ENCODE measurements around the gene CD9.
"Not testable (repeated sequence)": the region's sequence is repeated elsewhere in the genome, so short reads cannot be mapped to it uniquely, and the experiment has no call there.

Gene CD9

DNA sequence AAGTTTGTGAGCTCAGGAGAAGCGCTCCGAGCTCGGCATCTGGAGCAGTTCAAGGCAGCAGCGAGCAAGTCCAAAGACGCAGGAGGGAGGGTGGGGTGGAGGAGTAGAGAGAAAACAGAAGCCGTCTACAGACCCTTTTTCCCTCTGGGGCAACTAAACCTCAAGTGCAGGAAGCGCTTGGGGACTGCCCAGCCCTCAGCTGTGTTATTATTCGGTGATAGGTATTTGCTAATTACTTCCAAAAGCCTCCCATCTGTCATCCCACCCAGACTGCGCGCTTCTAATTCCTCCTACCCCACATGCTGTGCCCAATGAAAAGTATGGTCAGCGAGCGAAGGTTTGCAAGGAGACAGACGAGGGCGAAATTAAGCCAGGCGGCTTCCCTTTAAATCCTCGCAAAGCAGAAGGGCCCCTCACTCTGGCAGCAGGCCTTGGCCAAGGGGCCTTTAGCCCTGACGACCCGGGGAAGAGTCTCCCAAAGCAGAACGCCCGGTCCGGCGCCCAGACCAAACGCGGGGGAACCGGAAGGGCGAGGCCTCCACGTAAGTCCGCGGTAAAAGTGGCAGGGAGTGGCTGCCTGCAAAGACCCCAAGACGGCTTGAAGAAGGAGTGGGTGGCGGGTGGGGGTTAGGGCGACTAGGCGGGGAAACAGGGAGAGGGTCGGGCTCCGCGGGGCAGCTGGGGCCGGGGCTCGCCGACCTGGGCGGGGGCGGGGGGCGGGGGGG, 507 bp upstream of the CD9 start:
- DNase-seq, result no peak

DNA sequence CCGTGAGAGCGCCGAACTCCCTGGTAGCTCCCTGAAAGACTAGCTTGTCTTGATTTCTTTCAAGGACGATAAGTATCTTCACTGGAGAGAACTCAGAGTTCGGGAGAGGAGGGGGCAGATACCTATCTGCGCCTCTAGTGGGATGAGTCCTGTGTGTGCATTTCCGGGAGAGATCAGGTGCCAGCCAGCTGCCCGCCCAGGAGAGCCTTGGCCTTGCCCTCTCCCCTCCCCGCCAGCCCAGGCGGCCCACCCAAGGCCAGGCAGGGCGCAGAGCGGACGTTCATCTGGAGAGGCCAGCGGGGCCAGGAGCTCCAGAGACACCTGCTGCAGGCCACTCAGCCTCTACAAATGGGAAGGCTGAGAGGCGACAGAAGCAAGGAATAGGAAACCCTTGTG, 1.0 kb downstream of the CD9 start:
- DNase-seq, result no peak

DNA sequence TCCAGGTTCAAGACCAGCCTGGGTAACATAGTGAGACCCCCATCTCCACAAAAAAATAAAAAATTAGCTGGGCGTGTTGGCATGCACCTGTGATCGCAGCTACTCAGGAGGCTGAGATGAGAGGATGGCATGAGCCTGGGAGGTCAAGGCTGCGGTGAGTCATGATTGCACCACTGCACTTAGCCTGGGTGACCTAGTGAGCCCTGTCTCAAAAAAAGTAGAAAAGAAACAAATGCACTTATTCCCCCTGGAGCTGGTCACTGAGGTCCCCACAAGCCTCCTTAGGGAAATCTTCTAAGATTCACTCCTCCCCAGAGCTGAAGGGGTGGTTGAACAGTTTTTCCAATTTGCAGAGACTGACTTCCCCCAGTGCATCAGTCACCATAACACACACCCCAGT, 1.6 kb downstream of the CD9 start:
- DNase-seq, result no peak

DNA sequence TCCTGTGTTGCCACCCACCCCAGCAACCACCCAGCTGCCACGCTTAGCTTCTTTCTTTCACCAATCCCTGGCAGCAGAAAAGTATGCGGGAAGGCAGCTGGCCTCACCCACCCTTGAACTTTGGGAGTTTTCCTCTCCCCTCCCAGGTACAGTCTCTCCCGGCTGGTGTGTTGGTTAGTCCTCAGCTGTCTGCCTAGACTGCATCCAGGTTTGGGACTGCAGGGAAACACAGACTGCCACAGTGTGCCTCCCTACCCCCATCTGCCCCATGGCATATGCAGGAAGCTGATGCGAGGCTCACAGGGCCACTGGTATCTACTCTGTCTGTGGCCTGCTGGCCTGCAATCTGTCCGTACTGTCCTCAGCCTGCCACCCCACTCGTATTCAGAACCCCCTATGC, 2.1 kb downstream of the CD9 start:
- DNase-seq, result no peak

DNA sequence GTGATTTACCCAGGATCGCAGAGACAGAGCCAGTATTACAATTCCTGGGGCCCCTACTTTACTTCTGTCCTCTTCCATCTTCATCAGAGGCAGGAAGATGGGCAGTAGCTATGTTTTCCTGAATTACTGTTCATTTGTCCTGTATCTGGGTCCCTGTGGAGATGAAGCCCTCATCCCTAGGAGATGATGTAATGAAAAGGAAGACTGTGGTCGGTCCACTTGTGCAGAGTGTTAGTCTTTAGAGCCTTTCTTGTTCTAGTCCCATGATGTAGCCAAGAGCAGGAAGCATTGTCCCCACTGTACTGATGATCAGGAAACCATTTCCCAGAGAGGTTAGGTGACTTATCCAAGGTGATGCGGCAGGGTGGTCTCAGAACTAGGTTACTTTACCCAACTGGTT, 2.6 kb downstream of the CD9 start:
- no peak for DNase-seq

DNA sequence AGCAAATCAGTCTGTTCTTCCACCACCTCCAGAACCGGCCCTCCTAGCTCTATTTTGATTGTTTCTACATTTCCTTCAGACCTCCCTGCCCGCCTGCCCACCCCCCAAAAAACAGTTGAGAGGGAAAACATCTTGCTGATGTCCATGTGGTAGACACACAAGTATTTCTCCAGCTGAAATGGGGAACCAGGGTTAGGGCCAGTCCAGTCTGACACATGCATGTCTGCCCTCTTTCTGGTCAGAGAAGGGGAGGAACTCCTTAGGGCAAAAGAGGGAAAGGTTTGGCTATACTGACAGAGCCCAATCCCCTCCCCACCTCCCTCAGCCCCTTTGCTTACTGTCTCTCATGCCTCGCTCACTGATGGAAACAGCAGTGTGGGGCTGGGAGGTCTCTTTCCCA, 3.4 kb downstream of the CD9 start:
- no peak for DNase-seq

DNA sequence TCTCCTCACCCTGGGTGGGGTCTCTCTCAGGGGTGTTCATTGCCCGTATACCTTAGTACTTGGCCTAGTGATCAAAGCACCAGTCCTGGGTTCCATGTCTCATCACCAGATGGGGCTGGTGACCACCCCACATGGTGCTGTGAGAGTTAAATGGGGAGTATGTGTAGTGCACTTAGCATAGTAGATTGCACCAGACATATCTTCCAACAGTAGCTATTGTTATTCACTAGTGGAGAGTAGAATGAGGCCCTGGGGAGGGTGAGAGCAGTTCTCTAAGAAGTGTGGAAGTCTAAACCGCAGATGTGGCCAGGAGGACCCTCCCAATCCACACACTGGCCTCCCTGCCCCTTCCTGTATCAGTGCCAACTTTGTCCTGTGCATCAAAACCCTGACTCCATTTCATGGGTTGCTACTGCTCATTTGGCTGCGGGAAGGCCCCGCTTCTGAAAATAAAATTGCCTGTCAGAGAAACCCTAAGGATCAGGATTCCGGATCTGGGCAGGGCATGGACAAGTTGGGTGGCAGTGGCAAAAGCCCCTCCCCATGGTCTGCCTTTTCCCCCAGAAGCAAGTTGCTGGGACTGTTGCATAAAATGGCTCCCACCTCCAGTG, 4.4 kb downstream of the CD9 start:
- DNase-seq, result no peak

DNA sequence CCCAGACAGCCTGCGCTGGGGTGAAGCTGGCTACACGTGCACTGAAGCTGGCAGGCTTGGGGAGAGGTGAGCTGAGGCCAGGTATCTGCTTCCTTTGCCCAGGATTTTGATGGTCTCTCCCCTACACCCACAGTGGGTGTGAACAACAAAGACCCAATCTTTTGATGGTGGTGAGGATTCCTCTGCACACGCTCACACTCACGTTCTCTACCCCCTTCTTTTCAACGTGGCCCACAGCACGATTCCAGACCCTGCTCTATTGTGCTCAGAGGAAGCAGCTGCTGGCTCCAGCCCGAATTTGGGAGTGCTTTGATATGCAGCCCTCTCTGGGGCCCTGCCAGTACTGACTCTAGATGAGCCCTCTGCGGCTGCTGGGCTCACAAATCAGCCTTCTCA, 4.9 kb downstream of the CD9 start:
- no peak for DNase-seq

DNA sequence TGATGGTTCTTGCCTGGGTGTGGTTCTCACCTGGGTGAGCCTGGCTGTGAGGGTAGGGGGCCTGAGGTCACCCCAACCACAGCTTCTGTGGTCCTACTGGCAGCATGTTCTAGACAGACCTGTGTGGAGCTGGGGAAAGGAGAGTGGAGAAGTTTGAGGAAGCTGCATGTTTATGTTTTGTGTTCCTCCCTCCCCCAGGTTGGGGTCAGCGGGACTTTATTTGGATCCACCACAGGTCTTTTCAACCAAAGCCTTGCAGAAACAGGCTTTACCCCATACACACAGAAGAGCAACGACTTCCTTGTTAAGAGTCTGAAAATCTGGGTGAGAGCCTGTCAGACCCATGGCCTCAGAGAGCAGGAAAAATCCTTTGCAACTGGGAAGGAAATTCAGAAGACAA, 5.6 kb downstream of the CD9 start:
- DNase-seq, result no peak

DNA sequence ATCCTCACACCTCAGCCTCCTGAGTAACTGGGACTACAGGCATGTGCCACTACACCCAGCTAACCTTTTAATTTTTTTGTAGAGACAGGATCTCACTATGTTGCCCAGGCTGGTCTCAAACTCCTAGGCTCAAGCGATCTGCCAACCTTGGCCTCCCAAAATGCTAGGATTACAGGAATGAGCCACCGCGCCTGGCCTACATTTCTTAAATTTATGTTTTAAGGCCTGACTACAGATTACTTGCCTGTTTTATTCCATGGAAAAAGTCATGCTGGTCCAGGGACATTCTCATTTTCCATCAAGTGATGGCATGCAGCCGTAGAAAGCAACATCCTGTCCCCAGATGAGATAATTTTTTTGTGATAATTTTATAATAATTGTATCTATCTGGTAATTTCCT, 6.1 kb downstream of the CD9 start:
- DNase-seq, result no peak

DNA sequence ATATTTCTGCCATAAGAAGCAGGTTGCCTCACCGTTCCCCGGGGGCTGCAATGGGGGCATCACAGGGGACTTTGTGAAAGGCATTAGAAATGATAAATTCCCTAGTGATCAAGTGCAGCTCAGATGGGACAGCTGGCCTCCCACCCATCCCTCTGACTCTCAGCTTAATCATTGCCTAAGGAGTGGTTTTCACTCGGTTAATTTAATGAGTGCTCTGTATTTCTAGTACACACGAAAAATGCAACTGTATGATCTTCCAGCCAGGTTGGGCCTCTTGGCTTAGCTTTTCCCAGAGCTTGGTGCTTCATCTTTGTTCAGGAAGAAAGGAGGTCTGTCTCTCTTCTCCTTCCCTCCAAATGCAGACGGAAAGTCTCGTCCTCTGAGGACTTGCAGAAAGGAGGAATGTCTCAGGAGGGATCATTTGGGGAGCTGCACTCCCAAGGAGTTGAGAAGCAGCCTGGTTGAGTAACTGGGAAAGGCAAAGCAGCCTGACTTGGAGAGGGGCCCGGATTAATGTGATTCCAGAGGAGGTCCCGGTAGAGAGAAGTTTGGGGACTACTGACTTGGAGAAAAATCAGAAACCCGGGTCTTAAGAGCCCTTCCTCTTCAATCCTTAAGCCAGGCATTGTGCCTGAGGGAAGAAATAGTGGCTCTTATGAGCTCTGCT, 7.2 kb downstream of the CD9 start:
- DNase-seq, result no peak

DNA sequence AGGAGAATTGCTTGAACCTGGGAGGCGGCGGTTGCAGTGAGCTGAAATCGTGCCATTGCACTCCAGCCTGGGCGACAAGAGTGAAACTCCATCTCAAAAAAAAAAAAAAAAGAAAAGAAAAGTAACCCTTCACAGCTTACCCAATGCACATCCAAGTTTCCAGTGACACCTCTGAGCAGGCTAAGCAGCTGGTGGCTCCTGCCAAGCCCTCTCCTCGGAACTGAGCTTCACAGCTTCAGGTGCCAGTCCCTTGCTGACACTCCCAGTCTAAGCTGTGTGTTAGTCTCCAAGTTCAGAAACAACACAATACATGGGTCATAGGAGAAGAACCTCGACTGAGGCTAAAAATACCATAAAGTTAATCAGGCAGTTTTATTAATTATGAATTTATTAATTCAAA, 7.9 kb downstream of the CD9 start:
- DNase-seq, result no peak

DNA sequence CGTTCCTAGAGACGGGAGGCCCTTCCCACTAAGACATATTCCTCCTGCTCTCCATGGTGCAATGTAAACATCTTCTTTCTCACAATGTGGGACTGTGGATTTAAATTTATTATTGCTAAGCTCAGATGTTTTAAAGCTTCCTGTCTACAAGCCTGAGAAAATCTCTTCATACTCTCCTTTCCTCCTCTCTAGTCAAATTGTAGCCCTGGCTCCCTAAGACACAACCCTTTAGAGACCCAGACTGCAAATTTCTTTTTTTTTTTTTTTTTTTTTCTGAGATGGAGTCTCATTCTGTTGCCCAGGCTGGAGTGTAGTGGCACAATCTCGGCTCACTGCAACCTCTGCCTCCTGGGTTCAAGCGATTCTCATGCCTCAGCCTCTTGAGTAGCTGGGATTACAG, 9.2 kb downstream of the CD9 start:
- DNase-seq, result not testable (repeated sequence)

DNA sequence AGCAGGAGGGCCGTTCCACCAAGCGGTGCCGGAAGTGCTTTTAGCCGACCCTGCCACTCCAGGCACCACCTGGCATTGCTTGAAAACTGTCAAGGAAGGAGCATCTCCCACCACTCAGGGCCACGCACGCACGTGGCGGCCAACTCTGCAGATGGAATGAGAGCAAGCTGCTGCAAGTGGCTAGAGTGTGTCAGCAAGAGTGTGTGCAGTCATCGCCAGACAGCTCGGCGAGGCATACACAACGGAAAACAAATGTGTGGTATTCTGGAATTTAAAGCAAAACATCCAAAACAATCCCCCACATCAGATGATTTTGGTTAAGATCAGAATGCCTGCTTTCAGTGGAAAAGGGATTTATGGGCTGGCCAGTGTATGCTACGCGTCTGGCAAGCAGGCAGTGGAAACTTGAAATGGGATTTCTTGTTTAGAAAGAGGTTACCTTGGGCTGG, 11.2 kb downstream of the CD9 start:
- no peak for DNase-seq

DNA sequence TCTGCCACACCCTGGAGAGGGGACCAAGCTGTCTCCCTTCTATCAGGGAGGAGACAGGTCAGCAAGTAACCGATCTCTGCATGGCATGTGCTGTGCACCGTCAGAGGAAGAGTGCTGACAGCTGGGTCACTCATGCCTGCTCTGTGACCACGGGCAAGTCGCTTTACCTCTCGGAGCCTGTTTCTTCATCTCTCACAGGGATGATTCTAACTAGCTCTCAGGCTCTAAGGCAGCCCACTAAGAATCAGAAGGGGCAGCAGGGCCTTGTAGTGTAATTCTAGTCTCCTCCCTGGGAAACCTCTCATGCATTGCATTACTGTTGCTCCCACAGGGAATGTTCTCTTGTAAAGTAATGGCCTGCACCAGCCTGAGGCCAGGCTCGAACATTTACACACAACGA, 11.9 kb downstream of the CD9 start:
- no peak for DNase-seq

DNA sequence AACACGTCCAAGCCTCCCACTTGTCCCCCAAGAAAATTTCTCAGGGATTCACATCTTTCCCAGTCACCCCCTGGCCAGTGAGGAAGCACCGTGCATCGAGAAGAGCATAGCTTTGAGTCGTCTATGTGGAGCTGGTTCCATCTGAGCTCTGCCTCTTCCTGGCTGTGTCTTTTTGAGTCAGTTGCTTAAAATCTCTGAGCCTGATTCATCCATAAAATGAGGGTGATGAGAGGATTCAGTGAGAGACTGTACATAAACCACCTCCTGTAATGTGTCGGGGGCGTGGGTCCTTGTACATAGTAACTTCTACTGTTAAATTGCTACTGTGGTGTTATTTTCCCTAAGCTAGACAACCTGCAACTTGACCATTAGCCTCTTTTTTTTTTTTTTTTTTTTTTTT, 13.8 kb downstream of the CD9 start:
- DNase-seq, result no peak

DNA sequence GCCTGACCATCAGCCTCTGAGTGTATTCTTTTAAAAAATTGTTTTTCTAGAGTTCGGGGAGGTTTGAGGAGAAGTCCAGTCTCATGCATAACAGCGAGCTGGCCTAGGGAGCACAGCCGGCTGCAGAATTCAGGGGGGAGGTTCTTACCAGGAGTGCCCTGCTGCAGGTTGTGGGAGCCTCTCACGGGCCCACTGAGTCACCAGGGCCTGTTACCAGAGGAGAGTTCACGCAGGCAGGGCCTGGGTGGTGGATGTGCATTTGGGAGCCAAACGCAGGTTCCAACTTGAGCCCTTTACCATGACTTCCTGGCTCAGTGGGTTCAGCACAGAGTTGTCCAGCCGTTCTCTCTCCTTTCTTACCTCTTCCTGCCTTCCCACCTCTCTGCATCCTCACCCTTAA, 14.4 kb downstream of the CD9 start:
- DNase-seq, result no peak

DNA sequence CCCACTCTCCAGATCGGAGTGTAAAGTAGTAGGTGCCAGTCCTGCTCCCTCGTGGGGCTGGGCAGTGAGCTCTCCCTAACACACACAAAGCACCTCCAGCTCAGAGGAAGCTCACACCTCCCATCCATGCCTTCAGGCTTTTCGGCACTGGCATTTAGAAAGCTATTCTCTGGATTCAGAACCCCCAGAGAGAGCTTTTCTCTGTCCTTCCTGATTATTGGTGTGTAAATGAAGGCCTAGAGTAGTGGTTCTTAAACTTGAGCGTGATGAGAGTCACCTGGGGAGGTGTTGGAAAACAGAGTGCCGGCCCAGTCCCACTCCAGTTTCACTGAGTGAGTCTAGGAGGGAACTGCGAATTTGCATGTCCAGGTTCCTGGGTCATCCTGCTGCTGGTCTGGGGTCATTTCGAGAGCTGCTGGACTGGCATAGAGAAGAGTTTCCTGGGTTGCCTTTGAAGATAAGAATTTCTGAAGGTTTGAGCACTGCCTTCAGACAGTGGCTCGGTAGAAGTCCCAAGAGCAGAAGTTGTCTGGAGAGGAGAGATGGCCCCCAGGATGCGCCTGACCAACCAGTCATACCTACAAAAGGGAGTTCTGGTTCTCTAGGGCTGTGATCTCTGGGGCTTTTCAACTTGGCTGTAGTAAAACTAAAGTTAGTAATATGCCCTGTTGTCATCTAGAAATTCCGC, 15.1 kb downstream of the CD9 start:
- DNase-seq, result no peak

DNA sequence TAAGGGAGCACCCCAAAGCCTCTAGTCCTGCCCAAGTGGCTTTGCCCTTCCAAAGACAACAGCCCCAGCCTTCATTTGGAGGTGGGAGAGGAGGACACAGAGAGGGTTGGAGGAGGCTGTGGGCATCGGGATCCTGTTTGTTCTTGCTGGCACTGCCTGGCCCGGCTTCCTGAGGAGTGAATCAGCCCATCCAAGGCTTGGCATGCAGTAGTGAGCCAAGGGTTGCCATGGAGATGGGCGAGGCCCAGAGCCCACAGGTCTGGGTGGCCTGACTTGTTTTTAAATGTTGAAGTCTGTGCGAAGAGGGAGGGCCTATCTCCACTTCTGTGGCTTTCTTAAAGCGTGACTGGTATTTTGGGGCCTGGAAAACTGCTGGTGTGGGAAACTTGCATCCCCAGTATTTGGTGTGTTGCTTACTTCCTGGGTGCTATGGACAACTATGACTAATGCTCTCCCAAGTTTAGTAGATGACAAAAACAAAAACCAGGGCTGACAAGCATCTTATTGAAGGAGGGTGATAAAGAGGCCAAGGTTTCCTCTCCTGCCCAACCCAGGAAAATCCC, 15.8 kb downstream of the CD9 start:
- DNase-seq, result no peak

DNA sequence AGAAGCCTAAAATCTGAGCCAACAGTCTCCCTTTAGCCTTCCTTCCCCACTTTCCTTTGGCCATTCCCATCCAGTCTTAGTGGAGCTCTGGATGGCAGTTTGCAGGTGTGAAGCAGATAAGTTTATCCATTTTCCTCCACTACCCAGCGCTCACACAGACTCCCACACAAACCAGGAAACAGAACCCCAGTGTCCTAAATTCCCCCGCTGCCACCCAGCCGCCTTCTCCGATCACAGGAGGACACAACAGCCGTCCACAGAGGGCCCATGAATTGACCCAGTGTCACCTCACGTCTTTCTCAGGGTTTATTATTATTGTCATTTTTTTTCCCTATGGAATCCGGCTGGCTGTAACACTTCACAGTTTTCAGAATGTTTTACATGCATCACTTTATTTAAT, 16.4 kb downstream of the CD9 start:
- no peak for DNase-seq

DNA sequence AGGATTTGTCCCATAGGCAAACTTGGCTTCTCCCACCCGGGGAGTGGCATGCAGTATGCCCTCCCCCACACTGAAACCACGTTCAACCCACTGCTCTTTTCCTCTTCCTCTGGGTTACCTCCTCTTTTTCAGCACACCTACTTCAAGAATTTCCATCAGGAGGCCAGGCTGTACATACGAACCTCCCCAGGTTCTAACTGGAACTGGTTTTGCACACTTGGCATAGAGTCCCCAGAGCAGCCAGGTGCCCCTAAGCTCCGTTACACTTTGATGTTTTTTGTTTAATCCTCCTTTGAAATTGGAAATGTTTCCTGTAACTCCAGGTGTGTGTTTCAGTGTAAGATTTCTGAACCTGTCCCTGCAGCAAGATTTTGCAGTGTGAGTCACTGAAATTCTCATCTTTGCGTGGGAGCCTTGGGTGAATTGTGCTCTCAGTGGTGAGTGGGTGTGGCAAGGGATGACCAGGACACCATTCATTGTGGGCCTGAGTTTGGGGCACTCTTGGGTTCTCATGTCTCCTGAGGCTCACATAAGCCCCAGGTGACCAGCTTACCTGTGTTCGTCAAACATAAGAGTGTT, 18.2 kb downstream of the CD9 start:
- no peak for DNase-seq

DNA sequence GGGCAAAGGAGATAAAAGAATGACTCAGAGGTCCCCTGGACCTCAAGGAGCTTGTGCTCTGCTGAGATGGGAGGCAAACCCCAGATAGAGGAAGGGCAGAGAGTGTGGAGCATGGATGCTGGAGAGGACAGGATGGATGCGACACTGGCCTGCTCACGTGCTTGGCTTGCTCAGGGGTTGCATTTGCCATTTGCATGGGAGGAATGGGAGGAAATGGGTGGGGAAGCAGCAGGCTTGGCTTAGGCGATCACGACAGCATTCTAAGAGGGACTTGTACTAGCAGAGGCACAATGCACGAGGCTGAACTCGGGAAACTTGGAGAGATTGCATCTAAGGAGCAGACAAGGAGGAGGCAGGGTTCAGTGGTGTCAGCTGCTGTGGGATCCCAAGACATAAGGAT, 19.8 kb downstream of the CD9 start:
- DNase-seq, result no peak

DNA sequence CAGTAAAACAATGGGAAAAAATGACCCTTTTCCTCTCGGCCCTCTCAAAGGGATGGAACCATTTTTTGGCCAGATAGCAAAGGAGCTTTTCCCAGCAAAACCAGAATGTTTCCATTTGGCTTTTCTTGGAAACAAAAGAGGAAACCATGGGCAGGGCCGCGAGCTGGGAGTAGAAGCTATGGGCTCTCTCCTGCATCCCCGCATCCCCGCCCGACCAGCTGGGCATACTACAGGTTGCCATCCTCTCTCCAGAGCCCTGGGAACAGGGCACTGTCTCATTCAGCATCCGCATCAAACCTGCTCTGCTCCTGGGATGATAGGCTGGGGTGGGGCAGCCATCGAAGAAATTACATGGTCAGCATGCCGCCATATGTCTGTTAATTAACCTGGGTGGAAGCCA, 20.9 kb downstream of the CD9 start:
- DNase-seq, result no peak

All from activated CD4-positive, alpha-beta T cell treated with anti-CD3 and anti-CD28 coated beads, Interleukin-2, amount 50 U/mL, for 4 hours (primary cell).